Measurements from ENCODE around the gene PNPLA7. TPM values are rescaled to one million over a fixed set of nuclear protein-coding genes. Genes with fewer than 3 reads are reported as not detected.

The PNPLA7 gene
- total and polyA plus RNA-seq, 10 of the 15 experiments (the other 5 are each of a cell fraction or from before 2014, with no cell fraction given) = 0.04 to 0.85 (median 0.19) TPM; not detected in 1

DNA sequence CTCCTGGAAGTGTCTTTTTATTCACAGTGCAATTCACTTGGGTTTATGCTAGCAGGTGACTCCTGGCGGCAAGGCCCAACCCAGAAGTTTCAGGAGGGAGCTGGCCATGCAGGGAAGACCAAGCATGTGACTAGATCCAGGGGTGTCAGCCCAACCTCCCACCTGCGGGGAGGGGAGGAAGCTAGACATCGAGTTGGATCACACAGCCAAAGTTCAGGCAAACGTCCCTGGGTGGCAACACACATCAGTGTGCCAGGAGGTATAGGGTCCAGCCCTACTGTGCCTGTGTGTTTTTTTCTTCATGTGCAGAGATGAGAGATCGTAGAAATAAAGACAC is 25.3 kb downstream of the PNPLA7 start:
- RAD21 ChIA-PET (ENCODE audit: unreplicated experiment) = interaction anchor here (1.1 to 1.8 kb wide), 3 partner anchors 16 to 288 kb away, joined by 3 to 4 read pairs (median 3); partner anchors contain the start of genes EXD3 and NOXA1
- H4K20me1 ChIP-seq (ENCODE audit: control insufficient read depth, insufficient read depth) = no peaks in the 10 kb centered on the region
- H3K9ac ChIP-seq (ENCODE audit: control insufficient read depth, insufficient read depth, low read length) = no peak overlapping the region
- H3K9me3 ChIP-seq (replicated peaks; ENCODE audit: control insufficient read depth, insufficient read depth, low read length) = no peaks in the 10 kb centered on the region
- POLR2A ChIA-PET = interaction anchor here (1.0 kb wide), 1 partner anchor 102 kb away, joined by 6 read pairs; the partner anchor contains the start of genes EXD3 and NOXA1
- H3K79me2 ChIP-seq (ENCODE audit: control insufficient read depth, insufficient read depth, low read length) = no peaks in the 10 kb centered on the region
- intact Hi-C loops (cut with micrococcal nuclease; ENCODE audit: unreplicated experiment) = loop anchor here (10.0 kb wide), 2 partner anchors 60 to 230 kb away; no protein-coding TSS in a partner anchor
- H3K4me2 ChIP-seq (ENCODE audit: control insufficient read depth, insufficient read depth) = no peak overlapping the region
- no peak for DNase-seq (ENCODE audit: low read depth, low spot score)
- SMC1A ChIA-PET (ENCODE audit: uncharacterized antibody, unreplicated experiment) = interaction anchor here (0.8 kb wide), 1 partner anchor 16 kb away, joined by 4 read pairs; no protein-coding TSS in a partner anchor
- CTCF ChIA-PET = interaction anchor here (0.6 to 3.1 kb wide), 7 partner anchors 10 to 119 kb away, joined by 3 to 14 read pairs (median 3); partner anchors contain the start of gene EXD3
- BruUV-seq (replicated peaks) = no TSS peak
- no peaks in the 10 kb centered on the region for H3K36me3 ChIP-seq (ENCODE audit: control insufficient read depth in 2 of 2, insufficient read depth in 2 of 2, low read length in 1 of 2)
- no peak overlapping the region for H3K4me3 ChIP-seq
- FAIRE-seq = no peak
- no peaks in the 10 kb centered on the region for H3K27me3 ChIP-seq (replicated peaks in 1 of 2; ENCODE audit: control insufficient read depth in 2 of 2, insufficient read depth in 2 of 2, low read length in 1 of 2)
- no peak overlapping the region for H2AFZ ChIP-seq (ENCODE audit: control insufficient read depth, low read depth, low read length)
- no peak overlapping the region for H3K27ac ChIP-seq (ENCODE audit: control insufficient read depth, insufficient read depth)
- 48% methylated on average over 4 of the region's 5 CpGs for WGBS (ENCODE audit: insufficient coverage, insufficient replicate concordance, low lambda C conversion rate, missing lambda C conversion rate)
- no peak for ATAC-seq
- no peaks in the 10 kb centered on the region for H3K4me1 ChIP-seq (ENCODE audit: control insufficient read depth, insufficient read depth, low read length)
- in situ Hi-C loops (cut with MboI) = loop anchor here (5.0 kb wide), 1 partner anchor 233 kb away; no protein-coding TSS in a partner anchor
- TF ChIP-seq WRNIP1 (IDR thresholded peaks at IDR 0.05; ENCODE audit: borderline replicate concordance, low read depth, low read length) = no peak
- no peak for TF ChIP-seq FOXK2 (IDR thresholded peaks at IDR 0.05)
- no peak for TF ChIP-seq NFYA (IDR thresholded peaks at IDR 0.05; ENCODE audit: borderline replicate concordance, low read depth, low read length)
- TF ChIP-seq, protein P1, sequence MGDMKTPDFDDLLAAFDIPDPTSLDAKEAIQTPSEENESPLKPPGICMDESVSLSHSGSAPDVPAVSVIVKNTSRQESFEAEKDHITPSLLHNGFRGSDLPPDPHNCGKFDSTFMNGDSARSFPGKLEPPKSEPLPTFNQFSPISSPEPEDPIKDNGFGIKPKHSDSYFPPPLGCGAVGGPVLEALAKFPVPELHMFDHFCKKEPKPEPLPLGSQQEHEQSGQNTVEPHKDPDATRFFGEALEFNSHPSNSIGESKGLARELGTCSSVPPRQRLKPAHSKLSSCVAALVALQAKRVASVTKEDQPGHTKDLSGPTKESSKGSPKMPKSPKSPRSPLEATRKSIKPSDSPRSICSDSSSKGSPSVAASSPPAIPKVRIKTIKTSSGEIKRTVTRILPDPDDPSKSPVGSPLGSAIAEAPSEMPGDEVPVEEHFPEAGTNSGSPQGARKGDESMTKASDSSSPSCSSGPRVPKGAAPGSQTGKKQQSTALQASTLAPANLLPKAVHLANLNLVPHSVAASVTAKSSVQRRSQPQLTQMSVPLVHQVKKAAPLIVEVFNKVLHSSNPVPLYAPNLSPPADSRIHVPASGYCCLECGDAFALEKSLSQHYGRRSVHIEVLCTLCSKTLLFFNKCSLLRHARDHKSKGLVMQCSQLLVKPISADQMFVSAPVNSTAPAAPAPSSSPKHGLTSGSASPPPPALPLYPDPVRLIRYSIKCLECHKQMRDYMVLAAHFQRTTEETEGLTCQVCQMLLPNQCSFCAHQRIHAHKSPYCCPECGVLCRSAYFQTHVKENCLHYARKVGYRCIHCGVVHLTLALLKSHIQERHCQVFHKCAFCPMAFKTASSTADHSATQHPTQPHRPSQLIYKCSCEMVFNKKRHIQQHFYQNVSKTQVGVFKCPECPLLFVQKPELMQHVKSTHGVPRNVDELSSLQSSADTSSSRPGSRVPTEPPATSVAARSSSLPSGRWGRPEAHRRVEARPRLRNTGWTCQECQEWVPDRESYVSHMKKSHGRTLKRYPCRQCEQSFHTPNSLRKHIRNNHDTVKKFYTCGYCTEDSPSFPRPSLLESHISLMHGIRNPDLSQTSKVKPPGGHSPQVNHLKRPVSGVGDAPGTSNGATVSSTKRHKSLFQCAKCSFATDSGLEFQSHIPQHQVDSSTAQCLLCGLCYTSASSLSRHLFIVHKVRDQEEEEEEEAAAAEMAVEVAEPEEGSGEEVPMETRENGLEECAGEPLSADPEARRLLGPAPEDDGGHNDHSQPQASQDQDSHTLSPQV (IDR thresholded peaks at IDR 0.05) = no peak
- TF ChIP-seq, protein P2, sequence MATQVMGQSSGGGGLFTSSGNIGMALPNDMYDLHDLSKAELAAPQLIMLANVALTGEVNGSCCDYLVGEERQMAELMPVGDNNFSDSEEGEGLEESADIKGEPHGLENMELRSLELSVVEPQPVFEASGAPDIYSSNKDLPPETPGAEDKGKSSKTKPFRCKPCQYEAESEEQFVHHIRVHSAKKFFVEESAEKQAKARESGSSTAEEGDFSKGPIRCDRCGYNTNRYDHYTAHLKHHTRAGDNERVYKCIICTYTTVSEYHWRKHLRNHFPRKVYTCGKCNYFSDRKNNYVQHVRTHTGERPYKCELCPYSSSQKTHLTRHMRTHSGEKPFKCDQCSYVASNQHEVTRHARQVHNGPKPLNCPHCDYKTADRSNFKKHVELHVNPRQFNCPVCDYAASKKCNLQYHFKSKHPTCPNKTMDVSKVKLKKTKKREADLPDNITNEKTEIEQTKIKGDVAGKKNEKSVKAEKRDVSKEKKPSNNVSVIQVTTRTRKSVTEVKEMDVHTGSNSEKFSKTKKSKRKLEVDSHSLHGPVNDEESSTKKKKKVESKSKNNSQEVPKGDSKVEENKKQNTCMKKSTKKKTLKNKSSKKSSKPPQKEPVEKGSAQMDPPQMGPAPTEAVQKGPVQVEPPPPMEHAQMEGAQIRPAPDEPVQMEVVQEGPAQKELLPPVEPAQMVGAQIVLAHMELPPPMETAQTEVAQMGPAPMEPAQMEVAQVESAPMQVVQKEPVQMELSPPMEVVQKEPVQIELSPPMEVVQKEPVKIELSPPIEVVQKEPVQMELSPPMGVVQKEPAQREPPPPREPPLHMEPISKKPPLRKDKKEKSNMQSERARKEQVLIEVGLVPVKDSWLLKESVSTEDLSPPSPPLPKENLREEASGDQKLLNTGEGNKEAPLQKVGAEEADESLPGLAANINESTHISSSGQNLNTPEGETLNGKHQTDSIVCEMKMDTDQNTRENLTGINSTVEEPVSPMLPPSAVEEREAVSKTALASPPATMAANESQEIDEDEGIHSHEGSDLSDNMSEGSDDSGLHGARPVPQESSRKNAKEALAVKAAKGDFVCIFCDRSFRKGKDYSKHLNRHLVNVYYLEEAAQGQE (IDR thresholded peaks at IDR 0.05; ENCODE audit: low read depth, low read length) = no peak
- no peak for TF ChIP-seq ZSCAN29 (IDR thresholded peaks at IDR 0.05)
- TF ChIP-seq NFIC (IDR thresholded peaks at IDR 0.05; ENCODE audit: low read depth, low read length) = no peak
- TF ChIP-seq, protein P3, sequence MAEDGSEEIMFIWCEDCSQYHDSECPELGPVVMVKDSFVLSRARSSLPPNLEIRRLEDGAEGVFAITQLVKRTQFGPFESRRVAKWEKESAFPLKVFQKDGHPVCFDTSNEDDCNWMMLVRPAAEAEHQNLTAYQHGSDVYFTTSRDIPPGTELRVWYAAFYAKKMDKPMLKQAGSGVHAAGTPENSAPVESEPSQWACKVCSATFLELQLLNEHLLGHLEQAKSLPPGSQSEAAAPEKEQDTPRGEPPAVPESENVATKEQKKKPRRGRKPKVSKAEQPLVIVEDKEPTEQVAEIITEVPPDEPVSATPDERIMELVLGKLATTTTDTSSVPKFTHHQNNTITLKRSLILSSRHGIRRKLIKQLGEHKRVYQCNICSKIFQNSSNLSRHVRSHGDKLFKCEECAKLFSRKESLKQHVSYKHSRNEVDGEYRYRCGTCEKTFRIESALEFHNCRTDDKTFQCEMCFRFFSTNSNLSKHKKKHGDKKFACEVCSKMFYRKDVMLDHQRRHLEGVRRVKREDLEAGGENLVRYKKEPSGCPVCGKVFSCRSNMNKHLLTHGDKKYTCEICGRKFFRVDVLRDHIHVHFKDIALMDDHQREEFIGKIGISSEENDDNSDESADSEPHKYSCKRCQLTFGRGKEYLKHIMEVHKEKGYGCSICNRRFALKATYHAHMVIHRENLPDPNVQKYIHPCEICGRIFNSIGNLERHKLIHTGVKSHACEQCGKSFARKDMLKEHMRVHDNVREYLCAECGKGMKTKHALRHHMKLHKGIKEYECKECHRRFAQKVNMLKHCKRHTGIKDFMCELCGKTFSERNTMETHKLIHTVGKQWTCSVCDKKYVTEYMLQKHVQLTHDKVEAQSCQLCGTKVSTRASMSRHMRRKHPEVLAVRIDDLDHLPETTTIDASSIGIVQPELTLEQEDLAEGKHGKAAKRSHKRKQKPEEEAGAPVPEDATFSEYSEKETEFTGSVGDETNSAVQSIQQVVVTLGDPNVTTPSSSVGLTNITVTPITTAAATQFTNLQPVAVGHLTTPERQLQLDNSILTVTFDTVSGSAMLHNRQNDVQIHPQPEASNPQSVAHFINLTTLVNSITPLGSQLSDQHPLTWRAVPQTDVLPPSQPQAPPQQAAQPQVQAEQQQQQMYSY (CRISPR knock-in tag; IDR thresholded peaks at IDR 0.05) = no peak
- no peak for TF ChIP-seq SMARCA5 (IDR thresholded peaks at IDR 0.05)
- no peak for TF ChIP-seq POLR2AphosphoS5 (IDR thresholded peaks at IDR 0.05; ENCODE audit: low read length)
- no peak for TF ChIP-seq RBBP5 (conservative IDR thresholded peaks at IDR 0.05)

All from GM12878 (cell line).